Activated CD4-positive, alpha-beta memory T cell treated with anti-CD3 and anti-CD28 coated beads for 36 hours (primary cell): ENCODE results near the gene PLEKHA7. TPM values are rescaled to one million over a fixed set of nuclear protein-coding genes. Genes with fewer than 3 reads are reported as not detected.

Source experiments
- CTCF ChIA-PET: fragments of 350-600 bp; sonication (Branson Sonifier 250); formaldehyde crosslinking; loops from one replicate; lab custom pipeline; 2021; ENCODE audit warnings: antibody characterized with exemption, inconsistent platforms; lab: Charles Lee
- POLR2A ChIA-PET: fragments of 350-600 bp; sonication (Branson Sonifier 250); formaldehyde crosslinking; loops from one replicate; lab custom pipeline; 2021; ENCODE audit warnings: antibody characterized with exemption; lab: Charles Lee
- DNase-seq: peaks from one replicate; pipeline ENCODE4 v3.0.0-alpha.2; 2020
- H3K27ac Mint-ChIP-seq: one replicate; pipeline ENCODE4 v1.8.0; 2021; ENCODE audit warnings: mixed read lengths
- H3K27me3 Mint-ChIP-seq: one replicate; pipeline ENCODE4 v1.8.0; 2021; ENCODE audit warnings: mixed read lengths
- H3K36me3 Mint-ChIP-seq: one replicate; pipeline ENCODE4 v1.8.0; 2021; ENCODE audit warnings: mixed read lengths
- H3K4me1 Mint-ChIP-seq: one replicate; pipeline ENCODE4 v1.8.0; 2021; ENCODE audit warnings: low read depth, mixed read lengths
- H3K4me3 Mint-ChIP-seq: one replicate; pipeline ENCODE4 v1.8.0; 2021; ENCODE audit warnings: mild to moderate bottlenecking, mixed read lengths
- H3K9me3 Mint-ChIP-seq: one replicate; pipeline ENCODE4 v1.8.0; 2021; ENCODE audit warnings: mixed read lengths
- intact Hi-C: fragments of 100-400 bp; cut with micrococcal nuclease; formaldehyde crosslinking; loops from one replicate; pipeline ENCODE4 v1.15.1; 2023
- total RNA-seq, 2 experiments: library from RNA; stranded (reverse); gene quantifications; one replicate each; pipeline ENCODE4 v1.2.3, GENCODE V29; 2021

Gene PLEKHA7
- total RNA-seq, 2 experiments from 2014 or later: 5.1 to 5.3 TPM

GRCh38 chr11:16738947-16739815 lies 275.0 kb downstream of the PLEKHA7 start:
- Mint-ChIP-seq H3K4me3 (no peak overlapping the region), H3K27me3 (no peaks in the 10 kb centered on the region), H3K27ac (no peak overlapping the region), H3K4me1 (peaks cover 25% of the 10 kb centered on the region), H3K36me3 (peaks cover 13% of the 10 kb centered on the region), H3K9me3 (no peaks in the 10 kb centered on the region)
- POLR2A ChIA-PET: interaction anchor here (1.1 to 3.5 kb wide), 3 partner anchors 10 to 339 kb away, joined by 3 to 28 read pairs (median 4); no protein-coding TSS in a partner anchor
- no peak for DNase-seq
- CTCF ChIA-PET: interaction anchor here (1.3 to 2.0 kb wide), 2 partner anchors 11 to 45 kb away, joined by 4 to 6 read pairs; no protein-coding TSS in a partner anchor
- intact Hi-C loops: loop anchor here (1.0 to 5.0 kb wide), 8 partner anchors 10 to 1848 kb away; partner anchors contain the start of genes NCR3LG1, NUCB2, RPS13 and SERGEF

DNA sequence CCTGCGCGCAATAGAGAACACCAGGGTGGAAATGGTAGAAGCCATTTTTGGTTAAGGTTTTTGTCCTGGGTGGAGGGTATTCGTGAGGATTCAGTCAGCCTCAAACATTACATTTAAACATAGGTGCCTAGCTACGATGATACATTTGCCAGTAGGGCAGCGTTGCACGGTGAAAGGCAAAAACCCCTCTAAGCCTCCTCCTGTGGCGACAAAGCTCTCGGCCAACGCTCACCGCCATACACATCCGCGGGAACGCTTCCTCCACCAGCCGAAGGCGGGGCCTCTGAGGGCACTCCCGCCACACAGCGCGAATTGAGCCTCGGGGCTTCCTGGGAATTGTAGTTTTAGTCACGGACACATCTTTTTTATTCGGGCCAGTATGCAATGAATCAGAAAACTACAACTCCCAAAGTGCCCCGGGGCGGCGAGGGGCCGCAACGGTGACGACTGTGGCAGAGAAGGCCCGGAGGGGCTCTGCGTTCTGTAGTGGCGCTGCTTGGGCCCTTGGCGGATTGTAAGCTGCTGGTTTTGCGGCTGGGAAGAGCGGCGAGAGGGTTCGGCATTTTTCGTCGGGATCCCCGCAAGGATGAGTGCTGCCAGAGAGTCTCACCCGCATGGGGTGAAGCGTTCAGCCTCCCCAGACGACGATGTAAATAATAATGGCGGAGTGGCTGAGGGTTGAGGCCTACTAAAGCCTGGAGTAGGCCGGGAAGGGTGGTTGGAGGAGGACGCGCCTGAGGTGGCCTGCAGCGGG lies 275.8 kb downstream of the PLEKHA7 start, which contains the start of gene C11orf58:
Gene C11orf58, plus strand, starts transcription at position 455 of the 754 bp plus-strand sequence. Its CDS starts 132 bp downstream, at position 587.
- Mint-ChIP-seq H3K27ac (no peak within 1 kb of the TSS), H3K4me1 (peaks cover 22% of the 10 kb centered on the region), H3K9me3 (no peaks in the 10 kb centered on the region), H3K36me3 (peaks cover 12% of the 10 kb centered on the region), H3K4me3 (no peak within 1 kb of the TSS), H3K27me3 (no peaks in the 10 kb centered on the region)
- ChIA-PET CTCF (interaction anchor here (2.0 kb wide), 1 partner anchor 46 kb away, joined by 6 read pairs; no protein-coding TSS in a partner anchor), POLR2A (interaction anchor here (0.8 to 3.5 kb wide), 5 partner anchors 8 to 338 kb away, joined by 3 to 28 read pairs (median 3); no protein-coding TSS in a partner anchor)
- intact Hi-C loops: loop anchor here (1.0 to 5.0 kb wide), 8 partner anchors 11 to 1848 kb away; partner anchors contain the start of genes NCR3LG1, NUCB2, RPS13 and SERGEF
- DNase-seq: peak; percentile 97

- CTCF ChIA-PET: interaction anchor here (2.0 kb wide), 1 partner anchor 47 kb away, joined by 6 read pairs; no protein-coding TSS in a partner anchor
- peaks cover 18% of the 10 kb centered on the region for H3K4me1 Mint-ChIP-seq
- POLR2A ChIA-PET: interaction anchor here (0.6 to 3.5 kb wide), 6 partner anchors 9 to 338 kb away, joined by 3 to 28 read pairs (median 4); no protein-coding TSS in a partner anchor
- H3K9me3 Mint-ChIP-seq: peaks cover 2% of the 10 kb centered on the region
- DNase-seq: no peak
- peaks cover 8% of the 10 kb centered on the region for H3K36me3 Mint-ChIP-seq
- intact Hi-C loops: loop anchor here (1.0 to 5.0 kb wide), 8 partner anchors 11 to 1847 kb away; partner anchors contain the start of genes NCR3LG1, NUCB2, RPS13 and SERGEF
- H3K27me3 Mint-ChIP-seq: no peaks in the 10 kb centered on the region
- H3K4me3 Mint-ChIP-seq: no peak overlapping the region
- no peak overlapping the region for H3K27ac Mint-ChIP-seq
These were observed 276.4 kb downstream of the PLEKHA7 start for GRCh38 chr11:16737818-16738192.

Other genes with a start within 250 kb of the PLEKHA7 start
- 1,000 to 10,000 TPM; 1,729 to 1,745 TPM for gene RPS13, start 63.3 kb upstream of the PLEKHA7 start, total RNA-seq
- 10 to 100 TPM; 21.2 to 21.7 TPM for gene PIK3C2A, start 193.6 kb upstream of the PLEKHA7 start, total RNA-seq